H1 (cell line): ENCODE results near the gene TPRG1L. TPM values are rescaled to one million over a fixed set of nuclear protein-coding genes. Genes with fewer than 3 reads are reported as not detected.

ENCODE experiments used
- CTCF ChIA-PET: fragments of 300-600 bp; sonication (Branson Sonifier 250); formaldehyde crosslinking; loops from one replicate; lab custom pipeline; 2021; ENCODE audit not compliant: partially characterized antibody; lab: Charles Lee
- POLR2A ChIA-PET: fragments of 300-600 bp; sonication (Branson Sonifier 250); formaldehyde crosslinking; loops from one replicate; lab custom pipeline; 2021; ENCODE audit warnings: inconsistent platforms; ENCODE audit not compliant: partially characterized antibody; lab: Charles Lee
- DNase-seq, 2 experiments: peaks; one replicate each; pipeline versions ENCODE4 v3.0.0 to v3.0.0-alpha.2; 2010 to 2022; ENCODE audit warnings: low spot score in 2 of 2, low read depth in 1 of 2, mixed read lengths in 1 of 2
- FAIRE-seq: peaks from 2 replicates; lab custom pipeline; 2011; peaks lifted over from hg19 to GRCh38; lab: Jason Lieb, UNC
- H2AFZ ChIP-seq: 2 replicates; pipeline ENCODE4 v1.8.1; 2012; ENCODE audit warnings: low read length, inconsistent platforms
- H2AK5ac ChIP-seq: 2 replicates; pipeline ENCODE4 v1.6.1; 2013; ENCODE audit warnings: low read depth, low read length
- H2BK120ac ChIP-seq: replicated peaks from 2 replicates; pipeline ENCODE3; 2013; ENCODE audit warnings: low read depth, low read length, inconsistent platforms
- H2BK12ac ChIP-seq: 2 replicates; pipeline ENCODE4 v1.6.1; 2013; ENCODE audit warnings: low read depth, low read length
- H2BK15ac ChIP-seq: 2 replicates; pipeline ENCODE4 v1.6.1; 2013; ENCODE audit warnings: low read length
- H2BK20ac ChIP-seq: 2 replicates; pipeline ENCODE4 v1.6.1; 2013; ENCODE audit warnings: low read length
- H2BK5ac ChIP-seq: 2 replicates; pipeline ENCODE4 v1.6.1; 2013; ENCODE audit warnings: low read depth, low read length
- H3K14ac ChIP-seq: 2 replicates; pipeline ENCODE4 v1.6.1; 2013; ENCODE audit warnings: inconsistent platforms; ENCODE audit not compliant: insufficient read length
- H3K18ac ChIP-seq: 2 replicates; pipeline ENCODE4 v1.6.1; 2013; ENCODE audit warnings: low read length; ENCODE audit errors: extremely low read depth
- H3K23ac ChIP-seq: 2 replicates; pipeline ENCODE4 v1.6.1; 2013; ENCODE audit warnings: inconsistent platforms; ENCODE audit not compliant: insufficient read length
- H3K23me2 ChIP-seq: 2 replicates; pipeline ENCODE4 v1.6.1; 2013; ENCODE audit warnings: low read depth, low read length
- H3K27ac ChIP-seq: 2 replicates; pipeline ENCODE4 v1.6.1; 2011; ENCODE audit warnings: low read depth, low read length, inconsistent platforms
- H3K27me3 ChIP-seq, 4 experiments: replicated peaks in 1 of 4; 1 replicate in 1 of 4; 2 replicates in 3 of 4; pipeline versions ENCODE4 v1.6.1 to v1.8.1; 2011 to 2013; ENCODE audit warnings: low read length in 3 of 4, mild to moderate bottlenecking in 3 of 4, inconsistent platforms in 2 of 4, mixed read lengths in 2 of 4, moderate library complexity in 1 of 4; ENCODE audit not compliant: control insufficient read depth in 3 of 4, insufficient read depth in 3 of 4; ENCODE audit errors: extremely low read depth in 1 of 4
- H3K36me3 ChIP-seq, 4 experiments: 2 replicates each; pipeline versions ENCODE4 v1.6.1 to v1.8.1; 2011 to 2013; ENCODE audit warnings: mild to moderate bottlenecking in 4 of 4, low read length in 3 of 4, moderate library complexity in 2 of 4, control low read depth in 1 of 4, inconsistent platforms in 1 of 4; ENCODE audit not compliant: insufficient read depth in 4 of 4, control insufficient read depth in 2 of 4
- H3K4ac ChIP-seq: replicated peaks from 2 replicates; pipeline ENCODE3; 2013; ENCODE audit warnings: low read length, low read depth, mixed read lengths, inconsistent platforms; ENCODE audit not compliant: insufficient read length
- H3K4me1 ChIP-seq, 4 experiments: replicated peaks in 1 of 4; 1 replicate in 1 of 4; 2 replicates in 3 of 4; pipeline versions ENCODE4 v1.6.1 to v1.8.1; 2011 to 2013; ENCODE audit warnings: low read length in 3 of 4, inconsistent platforms in 2 of 4, mixed read lengths in 1 of 4; ENCODE audit not compliant: insufficient read depth in 4 of 4, control insufficient read depth in 3 of 4
- H3K4me2 ChIP-seq, 2 experiments: 2 replicates each; pipeline versions ENCODE4 v1.6.1 to v1.8.1; 2011 to 2013; ENCODE audit warnings: low read depth in 2 of 2, low read length in 2 of 2, control low read depth in 1 of 2, inconsistent platforms in 1 of 2, mild to moderate bottlenecking in 1 of 2; ENCODE audit not compliant: insufficient read depth in 1 of 2
- H3K4me3 ChIP-seq, 4 experiments: fragments of 200-600, 300-600 bp in 1 of 4; sonication (generic), shearing (Covaris generic), sonication (Bioruptor Twin) in 1 of 4; 2 replicates each; pipeline versions ENCODE4 v1.5.1 to v1.8.1; 2011 to 2016; ENCODE audit warnings: low read length in 4 of 4, low read depth in 3 of 4, control low read depth in 2 of 4, inconsistent platforms in 2 of 4, mild to moderate bottlenecking in 2 of 4, mixed read lengths in 1 of 4, moderate library complexity in 1 of 4; ENCODE audit not compliant: insufficient read depth in 2 of 4; ENCODE audit errors: extremely low read depth in 1 of 4
- H3K56ac ChIP-seq: replicated peaks from 2 replicates; pipeline ENCODE3; 2013; ENCODE audit warnings: low read depth, mild to moderate bottlenecking, mixed read lengths, low read length, inconsistent platforms; ENCODE audit not compliant: insufficient read length
- H3K79me1 ChIP-seq: 2 replicates; pipeline ENCODE4 v1.6.1; 2013; ENCODE audit warnings: low read depth, low read length, control low read depth
- H3K79me2 ChIP-seq, 2 experiments: 2 replicates each; pipeline versions ENCODE4 v1.6.1 to v1.8.1; 2012 to 2013; ENCODE audit warnings: low read length in 2 of 2, mild to moderate bottlenecking in 2 of 2, inconsistent platforms in 1 of 2; ENCODE audit not compliant: insufficient read depth in 2 of 2, control insufficient read depth in 1 of 2
- H3K9ac ChIP-seq, 4 experiments: replicated peaks in 1 of 4; 1 replicate in 1 of 4; 2 replicates in 3 of 4; pipeline versions ENCODE4 v1.6.1 to v1.8.1; 2011 to 2013; ENCODE audit warnings: low read depth in 3 of 4, low read length in 3 of 4, control low read depth in 2 of 4, mild to moderate bottlenecking in 2 of 4, moderate library complexity in 2 of 4, inconsistent platforms in 1 of 4; ENCODE audit errors: extremely low read depth in 1 of 4
- H3K9me3 ChIP-seq, 2 experiments: 2 replicates each; pipeline versions ENCODE4 v1.6.1 to v1.8.1; 2012 to 2013; ENCODE audit warnings: mild to moderate bottlenecking in 2 of 2, moderate library complexity in 2 of 2, control low read depth in 1 of 2, inconsistent platforms in 1 of 2, low read depth in 1 of 2, low read length in 1 of 2, mixed read lengths in 1 of 2; ENCODE audit not compliant: insufficient read depth in 2 of 2
- H4K20me1 ChIP-seq, 2 experiments: replicated peaks in 1 of 2; 2 replicates each; pipeline versions ENCODE3 to v1.8.1; 2011 to 2013; ENCODE audit warnings: inconsistent platforms in 2 of 2, low read length in 2 of 2, mild to moderate bottlenecking in 1 of 2; ENCODE audit not compliant: insufficient read depth in 2 of 2, control insufficient read depth in 1 of 2
- H4K5ac ChIP-seq: 2 replicates; pipeline ENCODE4 v1.6.1; 2013; ENCODE audit warnings: low read length, low read depth, mixed read lengths, inconsistent platforms; ENCODE audit not compliant: insufficient read length
- H4K8ac ChIP-seq: 2 replicates; pipeline ENCODE4 v1.8.0; 2013; ENCODE audit warnings: mild to moderate bottlenecking, moderate library complexity, low read length, inconsistent platforms; ENCODE audit not compliant: insufficient read depth; ENCODE audit errors: extremely low read depth
- H4K91ac ChIP-seq: replicated peaks from 2 replicates; pipeline ENCODE3; 2013; ENCODE audit warnings: low read length, mixed read lengths, inconsistent platforms; ENCODE audit not compliant: insufficient read length
- BCL11A ChIP-seq, 2 experiments: IDR thresholded peaks; one replicate each; pipeline ENCODE4 v1.6.1; 2011; ENCODE audit warnings: low read depth in 2 of 2, low read length in 2 of 2, mild to moderate bottlenecking in 2 of 2
- CBX5 ChIP-seq: fragments of 300-800, 300-1000 bp; sonication (generic); IDR thresholded peaks from 2 replicates; pipeline ENCODE4 v1.7.1; 2016; ENCODE audit warnings: antibody characterized with exemption, low read length, low read depth
- CTBP2 ChIP-seq: IDR thresholded peaks from 2 replicates; pipeline ENCODE4 v1.7.0; 2011; ENCODE audit warnings: borderline replicate concordance, mild to moderate bottlenecking, moderate library complexity, mixed read lengths, low read length; ENCODE audit not compliant: insufficient read depth, insufficient read length
- EP300 ChIP-seq, 2 experiments: IDR thresholded peaks; 1 replicate in 1 of 2; 2 replicates in 1 of 2; pipeline ENCODE4 v1.6.1; 2011 to 2012; ENCODE audit warnings: low read depth in 2 of 2, low read length in 2 of 2, mild to moderate bottlenecking in 2 of 2, borderline replicate concordance in 1 of 2, inconsistent platforms in 1 of 2, moderate library complexity in 1 of 2
- FOSL1 ChIP-seq: IDR thresholded peaks from 2 replicates; pipeline ENCODE4 v1.6.1; 2011; ENCODE audit warnings: mild to moderate bottlenecking, low read depth, low read length, moderate library complexity; ENCODE audit not compliant: insufficient read depth
- HDAC6 ChIP-seq: IDR thresholded peaks from one replicate; pipeline ENCODE4 v1.7.1; 2012; ENCODE audit warnings: low read depth, mild to moderate bottlenecking, inconsistent platforms, low read length, moderate library complexity
- KDM5A ChIP-seq: fragments of 200-600 bp; IDR thresholded peaks from 2 replicates; pipeline ENCODE4 v1.7.1; 2012; ENCODE audit warnings: mild to moderate bottlenecking, low read length, inconsistent platforms, mixed read lengths
- MAFK ChIP-seq: IDR thresholded peaks from 2 replicates; pipeline ENCODE4 v1.6.1; 2012; ENCODE audit warnings: low read depth, mild to moderate bottlenecking, improper control_type of control experiment, low read length
- SIN3A ChIP-seq, 2 experiments: IDR thresholded peaks in 1 of 2; conservative IDR thresholded peaks in 1 of 2; 2 replicates each; pipeline ENCODE4 v1.6.1; 2011 to 2012; ENCODE audit warnings: low read length in 2 of 2, improper control_type of control experiment in 1 of 2, low read depth in 1 of 2, mild to moderate bottlenecking in 1 of 2
- TAF1 ChIP-seq: IDR thresholded peaks from 2 replicates; pipeline ENCODE4 v1.6.1; 2011; ENCODE audit warnings: mild to moderate bottlenecking, low read depth, low read length
- TEAD4 ChIP-seq: IDR thresholded peaks from 2 replicates; pipeline ENCODE4 v1.6.1; 2012; ENCODE audit warnings: low read depth, low read length, inconsistent platforms, mixed read lengths
- YY1 ChIP-seq: IDR thresholded peaks from 2 replicates; pipeline ENCODE4 v1.6.1; 2011; ENCODE audit warnings: low read depth, mild to moderate bottlenecking, low read length
- WGBS, 2 experiments: shearing (Covaris generic) in 1 of 2; methylation state at CpG; one replicate each; pipeline versions ENCODE4 v1.1.6 to v1.1.7; 2013 to 2015; ENCODE audit warnings: low lambda C conversion rate in 2 of 2, mixed read lengths in 2 of 2, inconsistent platforms in 1 of 2, low coverage in 1 of 2, missing lambda C conversion rate in 1 of 2; ENCODE audit not compliant: insufficient replicate concordance in 2 of 2, insufficient coverage in 1 of 2, insufficient read length in 1 of 2; ENCODE audit errors: extremely low coverage in 1 of 2, missing lambda C conversion rate in 1 of 2; 5-methylcytosine and 5-hydroxymethylcytosine counted together
- polyA plus RNA-seq, 7 experiments: library from polyadenylated mRNA; depleted of rRNA in 3 of 7; stranded (reverse) in 5 of 7; unstranded in 2 of 7; fragments of >200 nt in 5 of 7; fragments of 200-250 nt in 2 of 7; gene quantifications; 1 replicate in 5 of 7; 2 replicates in 1 of 7; 4 replicates in 1 of 7; pipeline versions ENCODE4 v1.2.1 to v1.2.3, GENCODE V29; 2011 to 2013; ENCODE audit warnings: missing spikeins in 2 of 7, mixed read lengths in 2 of 7
- total RNA-seq: library from RNA; stranded (reverse); fragmentation: NEBNext Ultra II Directional; extraction: Animal tissue kit (Norgen Biotek cat#: 25700); gene quantifications from 2 replicates; pipeline ENCODE4 v1.2.1, GENCODE V29; 2021
- TF ChIP-seq, protein P1 (sequence below): IDR thresholded peaks from 2 replicates; pipeline ENCODE4 v1.6.1; 2011; ENCODE audit warnings: low read depth, mild to moderate bottlenecking, low read length; ENCODE audit not compliant: insufficient read depth

TPRG1L gene
- total and polyA plus RNA-seq, 2 of the 8 experiments (the other 6 are each of a cell fraction or from before 2014, with no cell fraction given), result 21.7 to 22.3 TPM

GRCh38 chr1:3620708-3621107 lies 4.1 kb upstream of the TPRG1L start:
- no peak for FAIRE-seq
- H3K18ac ChIP-seq, result no peak overlapping the region
- H3K9me3 ChIP-seq, result no peaks in the 10 kb centered on the region
- H3K27me3 ChIP-seq, result no peaks in the 10 kb centered on the region; a peak in 1 of 7 replicates
- no peak overlapping the region for H2BK120ac ChIP-seq
- H3K23ac ChIP-seq, result no peak overlapping the region
- no peaks in the 10 kb centered on the region for H3K79me1 ChIP-seq
- no peak overlapping the region for H3K27ac ChIP-seq
- H3K4me2 ChIP-seq, result no peak overlapping the region
- no peak overlapping the region for H4K8ac ChIP-seq
- H2AFZ ChIP-seq, result no peak overlapping the region
- H4K5ac ChIP-seq, result no peak overlapping the region
- no peak for DNase-seq
- ChIA-PET CTCF (interaction anchor here (0.8 to 6.7 kb wide), 44 partner anchors 10 to 325 kb away, joined by 3 to 148 read pairs (median 6); partner anchors contain the start of gene MEGF6), POLR2A (interaction anchor here (1.6 kb wide), 1 partner anchor 13 kb away, joined by 5 read pairs; no protein-coding TSS in a partner anchor)
- H2BK5ac ChIP-seq, result no peak overlapping the region
- H4K20me1 ChIP-seq, result peaks cover 1 to 2% of the 10 kb centered on the region in 2 experiments
- no peak overlapping the region for H3K9ac ChIP-seq
- H2BK12ac ChIP-seq, result no peak overlapping the region
- H3K4me1 ChIP-seq, result peaks cover 0 to 14% (median 3%) of the 10 kb centered on the region in 4 experiments; a peak in 6 of 7 replicates
- no peak overlapping the region for H3K4me3 ChIP-seq
- peaks cover 11% of the 10 kb centered on the region for H3K23me2 ChIP-seq
- no peak overlapping the region for H2BK20ac ChIP-seq
- H2AK5ac ChIP-seq, result no peak overlapping the region
- no peaks in the 10 kb centered on the region for H3K36me3 ChIP-seq
- H2BK15ac ChIP-seq, result no peak overlapping the region
- no peak overlapping the region for H3K56ac ChIP-seq
- H4K91ac ChIP-seq, result no peak overlapping the region
- H3K14ac ChIP-seq, result no peak overlapping the region
- 91% methylated on average over 12 of the region's 12 CpGs; no CpG with 5 or more reads in 1 of the 2 experiments for WGBS, 2 experiments
- no peak overlapping the region for H3K4ac ChIP-seq
- H3K79me2 ChIP-seq, result no peaks in the 10 kb centered on the region; a peak in 1 of 4 replicates
- no peak for TF ChIP-seq CTBP2
- no peak for TF ChIP-seq TEAD4
- TF ChIP-seq SIN3A (conservative IDR thresholded peaks at IDR 0.05 in 1 of 2, IDR thresholded peaks at IDR 0.05 in 1 of 2; ENCODE audit: low read depth in 1 of 2, low read length in 2 of 2), result no peak
- no peak for TF ChIP-seq YY1
- no peak for TF ChIP-seq HDAC6
- no peak for TF ChIP-seq BCL11A (IDR thresholded peaks at IDR 0.05; ENCODE audit: low read depth in 2 of 2, low read length in 2 of 2)
- no peak for TF ChIP-seq KDM5A
- no peak for TF ChIP-seq TAF1
- TF ChIP-seq CBX5, result no peak
- no peak for TF ChIP-seq EP300 (IDR thresholded peaks at IDR 0.05; ENCODE audit: borderline replicate concordance in 1 of 2, low read depth in 2 of 2, low read length in 2 of 2)
- TF ChIP-seq MAFK, result no peak
- TF ChIP-seq FOSL1, result no peak
- TF ChIP-seq, protein P1, sequence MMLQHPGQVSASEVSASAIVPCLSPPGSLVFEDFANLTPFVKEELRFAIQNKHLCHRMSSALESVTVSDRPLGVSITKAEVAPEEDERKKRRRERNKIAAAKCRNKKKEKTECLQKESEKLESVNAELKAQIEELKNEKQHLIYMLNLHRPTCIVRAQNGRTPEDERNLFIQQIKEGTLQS, result no peak
